GM18868 (cell line): Measurements from ENCODE around the gene CAPNS2.

Experiments used
- ATAC-seq: cut with Tn5 transposase; IDR thresholded peaks from one replicate; pipeline ENCODE4 v1.9.1; 2021; ENCODE audit warnings: mild to moderate bottlenecking, moderate library complexity; ENCODE audit not compliant: unreplicated experiment

CAPNS2 gene

DNA sequence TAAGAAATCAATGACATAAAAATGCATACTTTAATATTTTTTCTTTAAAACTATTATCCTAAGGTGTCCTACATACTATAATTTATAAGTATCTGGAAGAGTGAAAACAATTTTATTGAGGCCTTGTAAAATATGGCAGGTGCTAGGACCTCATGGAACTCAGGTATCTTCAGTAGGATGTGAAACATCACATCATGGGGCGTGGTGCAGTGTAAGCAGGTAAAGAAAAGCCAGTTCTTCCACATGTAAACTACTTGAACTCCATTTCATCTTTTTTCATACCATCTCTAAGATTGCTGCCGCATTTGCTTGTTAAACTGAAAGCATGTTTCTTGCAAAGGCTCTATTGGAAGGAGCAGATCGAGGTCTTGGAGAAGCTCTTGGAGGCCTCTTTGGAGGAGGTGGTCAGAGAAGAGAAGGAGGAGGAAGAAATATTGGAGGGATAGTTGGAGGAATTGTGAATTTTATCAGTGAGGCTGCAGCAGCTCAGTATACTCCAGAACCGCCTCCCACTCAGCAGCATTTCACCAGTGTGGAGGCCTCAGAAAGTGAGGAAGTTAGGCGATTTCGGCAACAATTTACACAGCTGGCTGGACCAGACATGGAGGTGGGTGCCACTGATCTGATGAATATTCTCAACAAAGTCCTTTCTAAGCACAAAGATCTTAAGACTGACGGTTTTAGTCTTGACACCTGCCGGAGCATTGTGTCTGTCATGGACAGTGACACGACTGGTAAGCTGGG is at the start of gene CAPNS2:
Gene CAPNS2 (plus strand): TSS at position 253 of the 744 bp plus-strand sequence. CDS start 73 bp downstream, at position 326.
- ATAC-seq, result no peak

DNA sequence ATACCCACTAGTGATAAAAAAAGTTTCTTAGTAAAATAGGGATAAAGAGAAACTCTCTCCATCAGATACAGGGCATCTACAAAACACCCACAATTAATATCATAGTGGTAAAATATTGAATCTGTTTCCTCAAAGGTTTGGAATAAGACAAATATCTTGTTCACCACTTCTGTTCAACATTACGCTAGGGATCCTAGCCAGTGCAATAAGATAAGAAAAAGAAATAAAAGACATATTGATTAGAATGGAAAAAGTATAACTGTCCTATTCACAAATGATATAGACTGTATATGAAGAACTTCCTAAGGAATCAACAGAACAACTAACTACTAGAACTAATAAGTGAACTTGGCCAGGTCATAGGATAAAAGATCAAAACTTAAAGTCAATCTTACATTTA is 44.7 kb upstream of the CAPNS2 start:
- ATAC-seq, result no peak

DNA sequence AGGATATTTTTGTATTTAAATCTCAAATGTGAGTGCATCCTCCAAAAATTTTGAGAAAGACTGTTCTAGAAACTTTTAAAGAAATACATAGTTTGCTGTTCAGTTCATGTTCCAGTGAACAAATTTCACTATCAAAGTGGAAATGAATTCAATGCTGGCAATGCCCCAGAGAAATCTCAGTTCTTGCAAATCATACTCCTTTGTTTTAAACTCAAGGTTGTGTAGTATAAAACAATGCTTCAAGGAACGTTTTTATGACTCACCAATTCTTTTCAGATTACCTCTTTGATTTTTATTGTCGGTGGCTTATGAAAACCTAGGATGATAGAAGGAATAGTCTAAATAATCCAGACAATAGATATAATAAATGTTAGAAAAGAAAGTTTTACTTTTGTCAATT is 40.0 kb upstream of the CAPNS2 start:
- ATAC-seq, result no peak

DNA sequence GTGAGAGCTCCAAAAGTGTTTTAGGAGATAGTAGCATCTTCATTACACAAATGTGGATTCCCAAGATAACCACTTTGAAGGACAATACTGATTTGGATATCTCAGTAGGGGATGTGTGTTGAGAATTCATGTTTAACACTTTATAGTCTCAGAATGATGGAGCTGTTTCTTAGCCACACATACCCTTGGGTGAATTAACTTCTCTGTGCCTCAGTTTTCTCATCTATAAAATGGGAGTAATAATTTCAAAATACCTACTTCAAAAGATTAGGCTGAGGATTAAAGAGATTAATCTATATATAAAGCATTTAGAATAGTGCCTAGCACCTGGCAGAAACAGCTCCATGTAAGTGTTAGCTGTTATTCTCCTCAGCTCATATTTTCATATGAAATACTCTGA is 38.6 kb upstream of the CAPNS2 start:
- ATAC-seq, result no peak

DNA sequence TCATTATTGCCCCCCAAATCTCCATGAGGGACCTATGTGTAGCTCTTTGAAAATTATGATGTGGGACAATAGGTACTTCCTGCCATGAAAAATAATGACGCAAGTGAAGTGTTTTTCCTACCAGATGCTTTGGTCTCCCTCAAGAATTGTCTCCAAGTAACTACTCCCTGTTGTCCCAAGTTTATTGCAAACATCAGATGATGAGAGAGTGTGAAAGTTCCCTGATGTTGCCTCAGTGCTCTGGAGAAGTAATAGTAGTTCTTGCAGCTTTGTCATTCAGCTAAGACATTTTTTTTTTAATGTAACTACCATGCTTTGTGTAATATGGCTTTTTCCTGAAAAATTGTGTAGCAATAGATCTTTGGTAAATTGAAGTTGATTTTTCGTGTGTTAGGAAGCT is 37.5 kb upstream of the CAPNS2 start:
- ATAC-seq, result no peak

DNA sequence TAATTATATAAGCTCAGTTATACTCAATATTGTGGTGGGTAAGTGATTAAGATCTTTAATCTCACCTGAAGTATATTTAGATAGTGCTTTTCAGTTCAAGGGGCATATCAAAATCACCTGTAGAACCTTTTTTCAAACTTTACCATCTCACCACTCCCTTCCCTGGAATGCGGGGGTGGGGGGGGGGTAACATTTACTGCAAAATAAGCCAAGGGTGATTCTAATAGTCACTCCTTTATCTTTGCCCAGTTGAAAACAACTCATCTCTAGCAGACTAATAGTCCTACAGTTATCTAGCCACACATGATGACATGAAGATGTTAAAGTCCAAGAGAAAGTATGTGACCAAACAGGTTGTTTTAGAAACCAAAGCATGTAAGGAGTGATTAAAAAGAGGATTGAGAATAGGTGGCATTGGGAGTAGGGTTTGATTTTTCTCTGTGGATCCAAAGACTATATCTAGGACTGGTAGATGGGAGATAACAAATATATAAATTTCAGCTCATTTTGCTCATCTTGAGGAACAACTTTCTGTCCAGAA is 36.1 kb upstream of the CAPNS2 start:
- ATAC-seq, result no peak

DNA sequence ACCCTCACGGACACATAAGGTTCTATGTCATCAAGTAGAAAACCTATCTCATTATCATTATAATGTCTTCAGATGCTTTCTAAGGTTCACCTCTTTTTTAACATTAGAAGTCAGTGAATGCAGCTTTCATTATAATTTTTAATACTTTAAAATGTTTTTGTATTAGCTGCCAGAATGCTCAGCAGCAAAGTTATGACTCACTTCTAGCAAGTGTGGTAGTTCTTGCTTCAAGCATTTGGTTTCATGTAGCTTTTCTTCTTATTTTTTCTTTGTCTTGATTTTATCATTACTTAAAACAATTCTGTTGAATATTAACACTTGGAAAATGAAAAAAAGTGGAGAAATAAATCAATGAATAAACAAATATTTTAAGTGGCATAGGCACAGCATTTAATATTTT is 34.3 kb upstream of the CAPNS2 start:
- ATAC-seq, result no peak

DNA sequence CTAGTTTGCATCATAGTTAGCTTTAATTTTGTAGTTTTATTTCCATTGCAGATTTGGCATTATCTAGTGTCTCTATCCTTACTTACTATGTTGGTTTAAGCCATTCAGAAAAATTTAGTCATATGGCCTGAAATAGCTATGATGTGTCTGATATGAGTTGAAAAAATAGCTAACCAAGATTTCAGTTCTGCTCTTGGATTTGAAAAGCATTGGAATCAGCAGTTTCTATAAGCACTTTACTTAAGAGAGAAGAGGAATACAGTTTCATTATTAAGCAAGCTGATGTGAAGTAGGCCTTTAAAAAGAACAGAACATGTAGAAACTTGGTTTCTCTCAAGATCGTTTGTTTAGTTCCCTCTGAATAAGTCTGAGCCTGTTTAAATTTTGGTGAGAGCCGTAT is 31.7 kb upstream of the CAPNS2 start:
- ATAC-seq, result no peak

DNA sequence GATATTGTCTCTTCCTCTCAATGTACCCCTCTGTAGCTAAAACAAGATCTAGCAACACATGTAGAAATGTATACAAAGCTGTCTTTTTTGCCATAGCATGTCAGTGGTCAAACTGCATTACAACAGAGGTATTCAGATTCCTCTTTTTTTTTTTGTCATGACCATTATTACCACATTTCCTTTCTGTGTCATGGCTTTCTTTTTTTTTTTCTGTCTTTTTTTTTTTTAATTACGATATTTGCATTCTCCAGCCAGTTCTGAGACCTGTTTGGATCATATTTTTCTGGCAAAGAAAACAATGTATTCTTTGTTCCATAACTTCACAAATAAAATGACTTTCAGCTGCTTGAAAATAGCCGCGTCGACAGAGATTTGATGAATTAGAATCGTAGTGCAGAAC is 27.4 kb upstream of the CAPNS2 start:
- ATAC-seq, result no peak

DNA sequence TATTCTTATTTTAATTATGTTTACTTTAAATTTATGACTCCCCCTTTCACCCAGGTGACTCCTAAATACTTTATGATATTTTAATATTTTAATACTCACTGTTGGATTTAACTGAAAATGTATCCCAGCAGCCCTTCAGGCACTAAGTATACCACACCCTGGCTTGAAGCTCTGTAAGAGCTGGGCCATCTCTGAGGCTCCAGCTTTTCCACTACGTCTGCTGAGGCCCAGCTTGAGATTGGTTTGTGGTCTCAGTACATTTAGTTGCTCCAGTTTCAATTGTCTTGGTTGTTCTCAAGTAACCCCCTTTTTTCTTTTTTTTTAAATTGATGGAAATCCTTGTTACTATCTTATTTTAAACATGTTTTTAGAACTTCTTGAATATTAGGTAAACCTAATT is 27.0 kb upstream of the CAPNS2 start:
- ATAC-seq, result no peak

DNA sequence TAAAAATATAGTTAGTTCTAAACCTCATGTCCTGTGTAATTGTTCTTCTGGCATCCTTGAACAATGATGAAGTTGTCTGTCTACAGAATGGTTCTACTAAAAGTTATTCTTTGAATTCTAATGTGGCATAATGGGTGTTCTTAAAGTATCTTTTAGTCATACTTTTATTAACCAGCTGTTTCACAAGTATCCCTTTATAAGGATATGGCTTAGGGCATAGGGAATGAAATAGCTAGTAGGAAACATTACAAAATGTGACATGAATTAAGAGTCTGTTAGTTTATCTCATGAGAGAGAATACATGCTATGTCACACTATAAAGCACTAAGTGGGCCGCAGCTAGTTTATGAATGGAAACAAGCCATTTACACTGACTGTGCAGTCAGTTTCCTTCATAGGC is 26.3 kb upstream of the CAPNS2 start:
- ATAC-seq, result no peak

DNA sequence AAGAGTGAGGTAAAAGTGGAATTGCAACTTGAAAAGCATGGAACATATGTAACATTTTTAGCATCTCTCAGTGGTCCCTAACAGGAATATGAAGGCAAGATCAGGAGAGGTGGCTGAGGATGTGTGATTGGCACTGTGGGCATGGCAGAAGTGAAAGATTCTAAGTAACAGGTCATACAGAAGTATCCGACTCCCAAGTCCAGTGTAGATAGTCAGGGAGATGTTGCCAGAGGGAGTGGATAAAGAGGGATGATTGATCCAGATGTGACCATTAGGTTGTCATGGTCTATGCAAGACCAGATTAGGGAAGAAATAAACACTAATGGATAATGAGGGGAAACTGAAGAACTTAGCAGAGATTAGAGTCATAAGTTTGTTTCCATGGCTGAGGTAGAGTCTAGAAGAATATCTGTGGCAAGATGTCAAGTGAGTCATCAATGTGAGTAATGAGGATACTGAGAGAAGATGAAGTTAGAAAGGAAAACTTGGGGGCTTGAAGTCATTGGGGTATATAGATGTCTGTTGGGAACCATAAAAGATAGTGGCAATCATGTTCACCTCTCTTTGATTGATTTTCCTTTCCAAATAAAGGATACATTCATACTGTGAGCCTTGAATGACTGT is 23.9 kb upstream of the CAPNS2 start:
- ATAC-seq, result no peak

DNA sequence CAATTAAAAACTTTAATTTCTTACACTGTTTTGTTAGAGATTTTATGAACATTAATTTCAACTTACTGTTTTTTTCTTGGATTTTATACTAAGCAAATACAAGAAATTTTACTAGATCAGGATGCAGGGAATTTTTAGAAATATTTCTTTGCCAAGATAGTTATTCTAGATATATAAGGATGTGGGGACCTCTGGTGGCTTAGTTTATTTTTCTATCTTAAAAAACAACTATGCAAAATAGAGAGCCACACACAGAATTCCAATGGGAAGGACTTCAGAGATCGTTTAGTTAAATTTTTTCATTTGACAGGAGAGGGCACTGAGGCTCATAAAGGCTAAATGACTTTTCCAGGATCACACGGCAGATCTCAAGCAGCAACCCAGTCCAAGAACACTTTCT is 23.0 kb upstream of the CAPNS2 start:
- ATAC-seq, result no peak

DNA sequence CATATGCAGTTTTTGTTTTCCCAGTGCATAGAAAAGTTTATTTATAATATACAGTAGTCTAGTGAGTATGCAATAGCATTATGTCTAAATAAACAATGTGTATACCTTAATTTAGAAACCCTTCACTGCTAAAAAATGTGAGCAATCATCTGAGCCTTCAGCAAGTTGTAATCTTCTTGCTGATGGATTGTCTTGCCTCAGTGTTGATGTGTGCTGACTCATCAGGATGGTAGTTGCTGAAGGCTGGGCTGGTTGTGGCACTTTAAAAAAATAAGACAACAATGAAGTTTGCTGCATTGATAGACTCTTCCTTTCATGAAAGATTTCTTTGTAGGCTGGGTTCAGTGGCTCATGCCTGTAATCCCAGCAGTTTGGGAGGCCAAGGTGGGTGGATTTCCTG is 13.9 kb upstream of the CAPNS2 start:
- no peak for ATAC-seq

DNA sequence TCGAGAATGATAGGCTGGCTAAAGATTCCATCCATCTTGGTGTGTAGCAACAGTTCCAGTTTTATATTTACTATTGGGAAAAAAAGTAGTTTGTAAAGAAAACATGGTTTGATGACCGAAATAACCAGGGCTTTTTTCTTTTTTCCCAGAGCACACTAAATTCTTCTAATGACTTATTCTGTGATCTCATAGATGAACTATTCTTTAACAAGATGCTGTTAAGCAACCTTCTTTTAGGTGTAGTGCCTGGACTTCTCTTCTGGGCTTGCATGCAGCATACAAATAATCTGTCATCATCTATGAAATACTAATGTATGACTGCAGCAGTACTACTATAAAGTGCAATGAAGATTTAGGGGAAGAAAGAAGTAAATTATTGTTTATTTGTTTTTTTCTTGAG is 11.0 kb upstream of the CAPNS2 start:
- no peak for ATAC-seq

DNA sequence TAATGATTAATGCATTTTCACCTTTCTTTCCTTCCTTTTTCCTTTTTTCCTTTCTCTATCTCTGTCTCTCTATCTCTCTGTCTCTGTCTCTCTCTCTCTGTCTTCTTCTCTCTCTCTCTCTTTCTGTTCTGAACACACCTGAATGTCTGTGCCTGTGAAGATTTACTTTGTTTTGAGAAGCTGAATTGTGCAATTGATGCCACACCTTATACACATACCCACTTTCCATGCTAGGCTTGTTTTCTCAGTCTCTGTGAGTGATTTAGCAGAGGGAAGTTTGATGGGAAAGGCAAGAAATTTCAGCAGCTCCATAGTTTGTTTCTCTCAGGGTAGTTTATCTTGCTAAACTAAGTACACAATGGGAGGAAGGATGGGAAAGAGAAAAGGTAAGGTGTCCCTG is 9.3 kb upstream of the CAPNS2 start:
- no peak for ATAC-seq

DNA sequence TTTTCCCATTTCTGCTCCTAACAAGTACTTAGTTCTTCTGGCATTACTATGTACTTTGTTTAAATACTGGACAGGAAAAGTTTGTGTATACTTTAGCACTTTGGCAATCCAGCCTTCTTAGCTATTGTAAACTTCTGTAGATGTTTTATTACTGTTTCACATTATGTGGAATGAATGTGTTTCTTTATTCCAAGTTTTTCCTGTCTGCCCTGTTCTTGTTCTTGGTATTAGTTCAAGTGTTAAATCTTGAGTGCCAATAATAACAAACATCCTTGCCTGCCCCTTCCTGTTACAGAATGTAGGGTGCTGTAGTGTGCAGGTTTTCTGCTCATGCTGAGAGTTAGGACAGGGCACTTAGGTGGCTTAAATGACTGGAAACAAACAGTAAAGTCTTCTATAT is 7.3 kb upstream of the CAPNS2 start:
- no peak for ATAC-seq

DNA sequence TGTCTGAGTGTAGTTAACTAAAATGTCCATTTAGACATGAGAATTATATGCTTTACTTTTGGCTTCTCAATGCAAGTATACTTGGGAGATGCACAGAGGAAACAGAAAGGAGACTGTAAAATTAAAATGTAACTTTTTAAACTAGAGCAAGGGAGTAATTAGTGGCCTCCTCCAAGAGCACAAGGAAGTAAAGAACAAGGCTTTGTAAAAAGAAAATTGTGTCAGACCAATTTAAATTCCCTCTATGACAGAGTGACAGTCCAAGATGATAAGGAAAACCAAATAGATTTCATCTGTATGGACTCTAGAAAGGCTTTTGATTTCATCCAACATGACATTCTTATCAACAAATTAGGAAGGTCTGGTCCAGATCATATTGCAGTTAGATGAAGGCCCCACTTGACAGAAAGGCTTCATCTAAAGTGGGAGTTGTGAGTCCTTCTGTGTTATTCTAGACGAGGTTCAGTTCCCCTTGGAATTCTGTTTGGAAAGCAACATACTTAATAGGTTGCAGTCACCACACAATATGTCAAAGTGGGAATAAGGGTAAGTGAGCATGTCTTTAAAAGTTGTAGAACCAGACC is 6.5 kb upstream of the CAPNS2 start:
- ATAC-seq, result no peak

DNA sequence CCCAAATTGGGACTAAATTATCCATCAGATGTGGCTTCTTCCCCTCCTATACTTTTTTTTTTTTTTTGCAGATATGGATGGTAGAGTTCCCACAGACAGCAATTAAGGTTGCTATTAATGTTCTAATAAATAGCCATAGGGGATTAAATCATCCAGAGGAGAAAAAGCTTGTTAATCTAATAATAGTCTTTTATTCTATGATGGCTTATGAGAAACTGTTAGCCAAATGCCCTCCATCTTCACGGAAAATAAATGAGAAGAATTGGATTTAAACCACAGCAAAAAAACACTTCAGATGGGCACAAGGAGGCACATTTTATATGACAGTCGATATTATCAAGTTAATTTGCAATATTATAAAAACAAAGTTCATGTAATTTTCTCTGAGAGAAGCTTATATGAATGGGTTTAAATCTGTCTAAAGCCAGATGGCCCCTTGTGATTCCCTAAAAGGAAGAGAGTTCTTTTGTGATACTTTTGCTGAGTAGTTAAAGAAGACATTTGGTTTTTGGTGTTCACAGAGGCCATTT is 5.1 kb upstream of the CAPNS2 start:
- ATAC-seq, result no peak

DNA sequence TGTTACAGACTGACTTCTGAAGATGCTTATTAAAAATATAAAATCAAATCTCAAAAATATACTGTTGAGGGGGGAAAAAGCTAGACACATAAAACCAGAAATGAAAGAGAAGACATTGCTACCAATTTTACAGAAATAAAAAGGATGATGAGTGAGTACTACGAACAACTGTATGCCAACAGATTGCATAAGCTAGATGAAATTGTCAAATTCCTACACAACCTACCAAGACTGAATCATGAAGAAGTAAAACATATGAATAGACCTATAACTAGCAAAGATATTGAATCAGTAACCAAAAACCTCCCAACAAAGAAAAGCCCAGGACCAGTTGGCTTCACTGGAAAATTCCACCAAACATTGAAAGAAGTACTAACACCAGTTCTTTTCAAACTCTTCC is 3.5 kb upstream of the CAPNS2 start:
- ATAC-seq, result no peak

DNA sequence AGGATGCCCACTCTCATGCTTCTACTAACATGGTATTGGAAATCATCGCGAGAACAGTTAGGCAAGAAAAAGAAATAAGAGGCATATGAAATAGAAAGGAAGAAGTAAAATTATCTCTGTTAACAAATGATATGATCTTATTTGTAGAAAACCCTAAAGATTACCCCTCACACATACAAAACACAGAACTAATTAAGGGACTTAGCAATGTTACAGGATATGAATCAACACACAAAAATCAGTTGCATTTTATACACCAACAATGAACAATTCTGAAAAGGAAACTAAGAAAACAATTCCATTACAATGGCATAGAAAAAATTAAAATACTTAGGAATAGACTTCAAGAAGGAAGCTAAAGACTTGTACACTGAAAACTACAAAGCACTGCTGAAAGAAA is 2.7 kb upstream of the CAPNS2 start:
- no peak for ATAC-seq

DNA sequence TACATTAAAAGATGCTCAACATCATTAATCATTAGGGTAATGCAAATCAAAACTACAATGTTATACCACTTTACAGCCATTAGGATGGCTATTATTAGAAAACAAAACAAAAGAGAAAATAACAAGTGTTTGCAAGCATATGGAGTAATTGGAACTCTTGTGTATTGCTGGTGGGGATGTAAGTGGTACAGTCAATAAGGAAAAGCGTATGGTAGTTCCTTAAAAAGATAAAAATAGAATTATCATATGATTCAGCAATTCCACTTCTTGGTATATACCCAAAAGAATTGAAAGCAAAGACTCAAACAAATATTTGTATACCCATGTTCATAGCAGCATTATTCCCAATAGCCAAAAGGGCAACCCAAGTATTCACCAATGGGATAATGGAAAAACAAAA is 1.4 kb upstream of the CAPNS2 start:
- no peak for ATAC-seq
